Left ventricle myocardium superior (tissue), 1 donor: Measurements from ENCODE around the gene DIS3L2. TPM values are rescaled to one million over a fixed set of nuclear protein-coding genes. Genes with fewer than 3 reads are reported as not detected.

ENCODE experiments used
- ATAC-seq: fragments of 200-7000 bp; cut with Tn5 transposase; one replicate; pipeline ENCODE4 v1.9.1; 2020; ENCODE audit warnings: mild to moderate bottlenecking, moderate library complexity
- DNase-seq: peaks from one replicate; pipeline ENCODE4 v3.0.0-alpha.2; 2020
- intact Hi-C: fragments of 100-400 bp; cut with micrococcal nuclease; formaldehyde crosslinking; loops from one replicate; pipeline ENCODE4 v1.11.0; 2022
- long read RNA-seq: library from polyadenylated mRNA; unstranded; transcript quantifications from one replicate; pipeline ENCODE4 v2.0.0, GENCODE V29; 2021
- total RNA-seq: library from RNA; stranded (reverse); fragmentation: NEBNext Ultra II Directional; extraction: Animal tissue kit (Norgen Biotek cat#: 25700); gene quantifications from one replicate; pipeline ENCODE4 v1.2.1, GENCODE V29; 2021
- donor health status: DM: no; HTN: yes; CAD: no; lungs with severe emphysema.

Gene DIS3L2, protein sequence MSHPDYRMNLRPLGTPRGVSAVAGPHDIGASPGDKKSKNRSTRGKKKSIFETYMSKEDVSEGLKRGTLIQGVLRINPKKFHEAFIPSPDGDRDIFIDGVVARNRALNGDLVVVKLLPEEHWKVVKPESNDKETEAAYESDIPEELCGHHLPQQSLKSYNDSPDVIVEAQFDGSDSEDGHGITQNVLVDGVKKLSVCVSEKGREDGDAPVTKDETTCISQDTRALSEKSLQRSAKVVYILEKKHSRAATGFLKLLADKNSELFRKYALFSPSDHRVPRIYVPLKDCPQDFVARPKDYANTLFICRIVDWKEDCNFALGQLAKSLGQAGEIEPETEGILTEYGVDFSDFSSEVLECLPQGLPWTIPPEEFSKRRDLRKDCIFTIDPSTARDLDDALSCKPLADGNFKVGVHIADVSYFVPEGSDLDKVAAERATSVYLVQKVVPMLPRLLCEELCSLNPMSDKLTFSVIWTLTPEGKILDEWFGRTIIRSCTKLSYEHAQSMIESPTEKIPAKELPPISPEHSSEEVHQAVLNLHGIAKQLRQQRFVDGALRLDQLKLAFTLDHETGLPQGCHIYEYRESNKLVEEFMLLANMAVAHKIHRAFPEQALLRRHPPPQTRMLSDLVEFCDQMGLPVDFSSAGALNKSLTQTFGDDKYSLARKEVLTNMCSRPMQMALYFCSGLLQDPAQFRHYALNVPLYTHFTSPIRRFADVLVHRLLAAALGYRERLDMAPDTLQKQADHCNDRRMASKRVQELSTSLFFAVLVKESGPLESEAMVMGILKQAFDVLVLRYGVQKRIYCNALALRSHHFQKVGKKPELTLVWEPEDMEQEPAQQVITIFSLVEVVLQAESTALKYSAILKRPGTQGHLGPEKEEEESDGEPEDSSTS
- 19.6 TPM for total RNA-seq
- long read RNA-seq, partial matches to known transcripts = 7 of 14 reads
- long read RNA-seq, other reads (novel, unspliced or antisense) = 5 of 14 reads

DNA sequence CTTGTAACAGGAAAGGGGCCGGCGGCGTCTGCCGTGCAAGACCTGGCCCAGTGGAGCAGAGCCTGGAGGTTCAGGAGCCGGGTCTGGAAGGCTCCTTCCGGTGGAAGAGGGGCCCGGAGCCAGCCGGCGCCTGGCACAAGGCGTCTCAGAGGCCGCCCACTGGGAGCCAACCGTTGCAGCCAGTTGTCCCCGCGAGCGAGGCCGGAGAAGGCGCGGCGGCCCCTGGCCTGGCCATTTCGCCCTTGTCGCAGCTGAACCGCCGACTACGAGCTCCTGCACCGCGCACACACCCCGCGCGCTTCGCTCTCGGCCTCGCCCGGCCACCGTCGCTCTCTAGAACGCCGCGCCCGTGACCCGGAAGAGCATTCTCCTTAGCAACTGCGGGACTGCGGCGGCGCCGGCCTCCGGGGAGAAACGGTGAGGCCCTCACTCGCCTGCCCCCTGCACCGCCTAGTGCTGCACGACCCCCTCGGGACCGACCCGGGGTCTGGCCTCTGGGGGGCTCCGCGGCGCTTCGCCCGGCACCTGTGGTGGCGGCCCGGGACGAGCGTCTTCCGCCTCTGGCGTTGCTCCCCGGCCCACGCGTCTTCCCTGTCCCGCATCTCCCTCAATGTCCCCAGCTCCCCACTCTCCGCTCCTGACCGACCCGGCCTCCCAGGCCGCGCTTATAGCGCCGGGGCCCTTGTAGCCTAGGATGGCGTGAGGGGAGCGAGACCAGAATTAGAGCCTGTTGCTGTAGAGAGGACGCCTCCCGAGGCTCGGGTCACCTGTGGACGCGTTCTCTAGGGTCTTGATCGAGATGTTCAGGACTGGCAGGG lies at the start of gene DIS3L2:
TSS of gene DIS3L2 (plus strand) at position 365 of the 818 bp plus-strand sequence. CDS start 53,215 bp downstream, outside the sequence.
- DNase-seq (peak; percentile 91), ATAC-seq (peak; percentile 99)
- intact Hi-C loops = no loop called here

DNA sequence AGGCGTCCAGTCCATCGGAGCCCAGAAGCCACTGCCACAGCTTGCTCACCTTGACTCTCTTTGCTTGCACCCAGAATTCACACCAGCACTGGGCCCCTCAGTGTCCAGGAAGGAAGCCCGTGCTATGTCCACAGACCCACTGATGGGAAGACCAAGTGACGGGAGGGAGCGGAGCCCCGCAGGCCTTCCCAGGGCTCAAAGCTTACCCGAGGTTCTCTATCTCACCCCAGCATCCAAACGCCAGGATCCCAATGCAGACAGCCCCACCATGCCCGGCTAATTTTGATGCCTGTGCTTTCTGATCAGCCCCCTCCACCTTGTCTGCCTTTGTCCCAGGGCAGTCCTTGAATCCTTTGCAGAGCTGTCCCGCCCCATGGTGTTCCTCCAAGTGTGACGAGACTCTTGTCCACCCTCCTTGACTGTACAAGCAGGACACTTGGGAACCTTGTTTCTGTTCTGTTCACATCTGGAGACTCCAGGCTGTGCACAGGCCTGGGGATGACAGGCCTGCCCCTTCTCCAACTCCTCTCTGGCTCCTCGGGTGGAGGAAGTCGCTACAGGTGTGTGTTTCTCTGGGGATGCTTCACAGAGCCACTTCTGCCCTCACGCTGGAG lies 47.3 kb upstream of the DIS3L2 start:
- intact Hi-C loops = no loop called here
- no peak for DNase-seq
- ATAC-seq = no peak

DNA sequence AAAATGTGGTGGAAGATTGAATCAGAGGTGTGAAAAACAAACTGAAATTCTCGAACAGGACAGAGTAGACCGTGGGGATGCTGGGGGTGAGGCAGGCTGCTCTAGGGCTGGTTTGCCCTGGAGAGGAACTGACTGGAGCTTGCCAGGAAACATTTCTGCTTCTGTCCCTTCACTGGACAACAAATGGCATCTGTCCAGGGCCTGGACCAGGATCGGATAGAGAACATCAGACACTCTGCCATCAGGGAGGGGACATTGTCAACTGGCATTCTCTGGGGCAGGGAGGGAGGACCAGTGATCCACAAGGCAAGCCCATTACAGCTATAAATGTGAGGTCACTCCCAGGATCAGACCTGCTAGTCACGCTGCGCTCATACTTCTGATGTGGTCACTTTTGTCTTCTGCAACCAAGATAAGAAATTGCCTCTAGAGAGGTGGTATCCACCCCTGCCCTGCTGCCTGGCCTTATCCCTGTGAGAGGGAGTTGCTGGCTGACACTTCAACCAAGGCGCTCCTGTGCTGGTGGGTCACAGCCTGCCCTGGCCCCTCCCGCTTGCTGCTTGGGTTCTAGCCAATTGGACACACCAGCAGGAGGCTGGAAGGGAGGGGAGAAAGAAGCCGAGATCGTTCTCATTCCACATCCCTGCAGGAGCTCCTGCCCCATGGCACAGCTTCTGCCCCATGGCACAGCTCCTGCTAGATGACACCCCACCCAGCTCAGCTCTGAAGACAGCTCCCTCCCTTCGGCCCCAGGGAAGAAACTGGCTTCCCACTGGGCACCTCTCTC lies 44.0 kb upstream of the DIS3L2 start:
- DNase-seq (peak; percentile 55), ATAC-seq (peak; percentile 78)
- intact Hi-C loops = no loop called here

GRCh38 chr2:231918501-231919330 lies 42.8 kb upstream of the DIS3L2 start:
- no peak for ATAC-seq
- intact Hi-C loops = no loop called here

DNA sequence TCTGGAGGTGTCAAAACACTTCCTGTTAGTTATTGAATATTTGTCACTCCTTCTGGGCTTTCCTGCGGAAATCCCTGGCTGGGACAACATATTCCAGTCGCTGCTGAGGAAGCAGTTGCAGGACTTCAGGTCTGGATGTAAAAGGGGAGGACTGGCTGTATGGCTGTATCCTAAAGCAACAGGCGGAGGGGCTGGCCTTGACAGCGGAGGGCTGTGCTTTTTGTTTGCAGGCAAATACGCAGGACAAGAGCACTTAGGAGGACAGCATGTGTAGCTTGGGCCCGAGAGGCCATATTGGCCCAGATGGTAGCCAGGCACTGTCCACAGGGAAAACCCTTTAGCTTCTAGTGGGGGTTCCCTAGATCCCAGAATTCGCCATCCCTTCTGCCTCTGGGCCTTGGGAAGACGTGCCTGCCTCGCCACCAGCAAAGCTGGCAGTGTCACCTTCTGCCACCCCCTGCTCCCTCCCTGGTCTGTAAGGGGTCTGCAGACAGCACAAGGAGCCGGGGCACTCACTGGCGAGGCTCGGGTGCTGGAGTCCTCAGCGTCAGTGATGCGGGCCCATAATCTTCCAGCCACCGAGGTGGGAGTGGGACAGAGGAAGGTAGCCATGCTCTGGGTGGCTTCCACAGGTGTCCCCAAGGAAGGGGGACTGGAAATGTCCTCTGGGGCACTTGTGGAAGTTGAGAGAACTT lies 42.0 kb upstream of the DIS3L2 start:
- no peak for ATAC-seq
- no peak for DNase-seq
- intact Hi-C loops = loop anchor here (10.0 kb wide), 2 partner anchors 225 to 405 kb away; no protein-coding TSS in a partner anchor

More at GRCh38 chr2:231918501-231919330, 42.8 kb upstream of the DIS3L2 start:
- no peak for DNase-seq

DNA sequence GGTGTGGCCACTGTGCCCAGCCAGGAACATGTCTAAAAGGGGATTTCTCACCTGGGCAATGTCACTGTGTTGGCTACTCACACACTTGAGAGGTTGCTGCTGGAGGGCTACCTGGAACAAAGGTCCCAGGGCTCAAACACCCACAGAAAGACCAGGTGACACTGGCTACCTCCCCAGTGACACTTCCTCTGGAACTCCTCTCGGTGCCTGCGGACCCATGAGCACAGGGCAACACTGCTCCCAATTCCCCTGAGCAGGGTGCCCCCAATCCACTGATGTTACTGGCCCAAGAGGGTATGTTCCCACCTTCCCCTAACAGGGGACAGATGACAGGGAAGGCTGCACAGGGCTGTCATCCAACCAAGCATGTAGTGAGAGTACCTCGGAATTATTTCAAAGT lies 41.1 kb upstream of the DIS3L2 start:
- intact Hi-C loops = loop anchor here (10.0 kb wide), 2 partner anchors 224 to 404 kb away; no protein-coding TSS in a partner anchor
- ATAC-seq (no peak), DNase-seq (no peak)

DNA sequence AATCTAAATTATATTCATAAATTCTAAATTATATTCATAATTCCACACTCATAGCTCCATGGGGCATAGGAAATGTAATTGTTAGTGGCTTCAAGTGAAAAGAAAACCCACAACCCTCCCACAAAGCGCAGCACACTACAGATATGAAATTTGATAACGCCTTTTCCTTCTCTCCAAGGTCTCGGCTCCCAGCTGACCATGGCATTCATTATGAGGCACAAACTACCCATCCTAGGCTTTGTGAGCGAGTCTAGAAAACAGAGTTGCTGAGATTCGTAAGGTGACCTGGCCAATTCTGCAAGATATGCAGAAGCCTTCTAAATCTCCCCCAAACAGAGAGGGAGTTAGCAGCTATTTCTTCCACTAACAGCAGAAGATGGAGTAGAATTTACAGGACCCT lies 40.7 kb upstream of the DIS3L2 start:
- DNase-seq (no peak), ATAC-seq (no peak)
- intact Hi-C loops = loop anchor here (10.0 kb wide), 2 partner anchors 224 to 404 kb away; no protein-coding TSS in a partner anchor

DNA sequence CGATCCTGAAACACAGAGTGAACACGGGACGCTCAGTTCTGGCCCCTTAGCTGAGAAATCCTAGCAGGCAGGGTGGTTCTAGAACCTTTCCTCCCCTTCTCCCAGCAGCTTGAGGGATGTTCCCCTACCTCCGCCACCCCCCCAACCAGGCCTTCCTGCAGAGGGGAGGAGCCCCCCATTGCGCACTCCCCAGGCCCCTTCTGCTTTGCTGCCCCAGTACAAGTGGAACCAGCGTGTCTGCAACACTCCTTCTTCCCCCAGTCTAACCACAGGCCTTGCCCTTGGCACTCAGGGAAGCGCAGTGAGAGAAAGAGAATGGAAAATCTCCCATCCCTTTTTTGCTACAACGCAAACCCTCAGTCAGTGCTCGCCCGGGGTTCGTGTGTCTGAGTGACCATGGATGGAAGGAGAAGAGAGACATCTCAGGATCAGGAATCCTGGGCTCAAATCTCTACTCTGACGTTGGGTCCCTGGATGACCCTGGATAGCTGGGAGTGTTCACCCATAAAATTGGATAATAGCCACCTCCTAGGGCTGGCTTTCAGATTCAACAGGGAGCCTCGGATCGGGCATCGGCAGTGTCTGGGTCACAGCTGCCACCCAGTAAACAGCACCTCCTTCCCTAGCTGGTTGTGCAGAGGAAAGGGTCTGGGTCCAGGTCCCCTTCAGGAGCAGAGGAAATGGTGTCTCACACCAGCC lies 39.1 kb upstream of the DIS3L2 start:
- ATAC-seq = no peak
- intact Hi-C loops = loop anchor here (10.0 kb wide), 2 partner anchors 222 to 402 kb away; no protein-coding TSS in a partner anchor
- no peak for DNase-seq

- ATAC-seq (no peak), DNase-seq (no peak)
- intact Hi-C loops = loop anchor here (10.0 kb wide), 2 partner anchors 222 to 402 kb away; no protein-coding TSS in a partner anchor
Measured at GRCh38 chr2:231923010-231923344, 38.5 kb upstream of the DIS3L2 start.

GRCh38 chr2:231923951-231924888 lies 37.3 kb upstream of the DIS3L2 start:
- ATAC-seq = no peak
- intact Hi-C loops = loop anchor here (10.0 kb wide), 2 partner anchors 221 to 401 kb away; no protein-coding TSS in a partner anchor
- no peak for DNase-seq

DNA sequence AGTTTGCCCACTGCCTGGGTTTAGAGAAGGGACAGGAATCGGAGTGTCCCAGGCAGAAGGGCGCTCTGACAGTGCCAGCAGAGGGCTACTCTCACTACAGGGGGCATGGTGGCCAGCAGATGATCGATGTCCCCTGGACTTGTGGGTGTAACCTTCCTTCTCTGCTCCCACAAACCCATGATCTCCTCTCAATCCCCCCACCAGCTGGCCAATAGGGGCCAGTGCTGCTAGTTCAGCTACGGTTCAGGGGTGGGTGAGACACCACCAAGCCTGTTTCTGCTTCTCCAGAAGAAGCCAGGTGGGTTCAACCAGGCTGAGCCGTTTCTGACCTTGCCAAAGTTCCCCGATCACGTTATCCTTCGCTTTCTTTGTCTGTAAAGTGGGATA lies 36.6 kb upstream of the DIS3L2 start:
- DNase-seq (no peak), ATAC-seq (no peak)
- intact Hi-C loops = loop anchor here (10.0 kb wide), 2 partner anchors 220 to 400 kb away; no protein-coding TSS in a partner anchor

- ATAC-seq (peak; percentile 87), DNase-seq (peak; percentile 93)
- intact Hi-C loops = loop anchor here (10.0 kb wide), 2 partner anchors 219 to 399 kb away; no protein-coding TSS in a partner anchor
Measured at GRCh38 chr2:231925303-231926179, 36.0 kb upstream of the DIS3L2 start.

DNA sequence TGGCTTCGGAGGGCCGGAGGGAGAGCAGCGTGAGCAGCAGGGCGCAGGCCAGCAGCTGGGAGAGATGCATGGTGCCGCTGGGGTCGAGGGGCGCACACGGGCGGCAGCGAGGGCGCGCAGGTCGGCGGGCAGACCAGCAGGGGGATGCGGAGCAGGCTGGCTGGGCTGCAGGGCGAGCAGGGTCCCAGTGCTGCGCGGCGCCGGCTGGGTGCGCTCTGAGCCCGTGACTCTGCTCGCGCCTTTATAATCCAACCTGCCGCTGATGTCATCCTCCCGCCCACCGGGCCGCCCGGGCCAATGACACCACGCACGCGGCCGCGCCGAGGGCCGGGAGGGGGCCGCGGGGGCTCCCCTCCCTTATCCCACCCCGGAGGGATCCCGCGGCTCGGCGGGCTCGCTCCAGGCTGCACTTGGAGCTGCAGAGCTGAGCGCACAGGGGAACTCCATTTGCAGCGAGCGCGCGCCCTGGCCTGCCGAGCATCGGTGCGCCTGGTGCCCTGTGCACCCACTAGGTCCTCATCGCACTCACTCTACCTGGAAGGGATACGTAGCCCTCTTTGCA lies 35.3 kb upstream of the DIS3L2 start, which contains the start of gene NPPC:
TSS of gene NPPC (minus strand) at position 217 of the 562 bp plus-strand sequence. CDS start at position 70, 147 bp downstream.
- peak; percentile 69 for ATAC-seq
- peak; percentile 85 for DNase-seq
- intact Hi-C loops = loop anchor here (10.0 kb wide), 2 partner anchors 219 to 399 kb away; no protein-coding TSS in a partner anchor
